Right cardiac atrium (tissue), 5 donors: Measurements from ENCODE around the gene PRKCE. TPM values are rescaled to one million over a fixed set of nuclear protein-coding genes. Genes with fewer than 3 reads are reported as not detected.

Source experiments
- ATAC-seq, 2 donors: fragments of 200-7000 bp; cut with Tn5 transposase; one replicate each; pipeline versions ENCODE4 v1.8.0 to v1.9.1; 2020; ENCODE audit warnings: moderate library complexity in 2 of 2, mild to moderate bottlenecking in 1 of 2
- DNase-seq, 3 donors: peaks; one replicate each; pipeline ENCODE4 v3.0.0-alpha.2; 2020
- H3K27ac ChIP-seq: one replicate; pipeline ENCODE4 v1.5.1; 2013; ENCODE audit warnings: mild to moderate bottlenecking, low read length, control low read depth, moderate library complexity
- H3K27me3 ChIP-seq: one replicate; pipeline ENCODE4 v1.6.1; 2013; ENCODE audit not compliant: control insufficient read depth, insufficient read depth
- H3K4me1 ChIP-seq: one replicate; pipeline ENCODE4 v1.6.1; 2013; ENCODE audit warnings: low read length; ENCODE audit not compliant: control insufficient read depth, insufficient read depth
- H3K4me3 ChIP-seq: one replicate; pipeline ENCODE4 v1.5.1; 2013; ENCODE audit warnings: low read length, control low read depth
- H3K9me3 ChIP-seq: one replicate; pipeline ENCODE4 v1.6.1; 2013; ENCODE audit warnings: low read length; ENCODE audit not compliant: control insufficient read depth
- WGBS: extraction: QIAGEN DNeasy Blood & Tissue Kit; methylation state at CpG from one replicate; pipeline ENCODE4 v1.1.7; 2013; 5-methylcytosine and 5-hydroxymethylcytosine counted together
- intact Hi-C, 4 donors: fragments of 100-400 bp; cut with DNase I; formaldehyde crosslinking; loops; one replicate each; pipeline versions ENCODE4 v1.11.0 to v1.14.0; 2022 to 2023
- polyA plus RNA-seq: library from polyadenylated mRNA; stranded (reverse); fragments of 200-250 nt; gene quantifications from one replicate; pipeline ENCODE4 v1.2.3, GENCODE V29; 2013
- total RNA-seq, 4 donors: library from RNA; stranded (reverse); fragmentation: NEBNext Ultra II Directional; extraction: Animal tissue kit (Norgen Biotek cat#: 25700); gene quantifications; one replicate each; pipeline ENCODE4 v1.2.1, GENCODE V29; 2021
- donor health status: healthy with polysubstance abuse.
- donor health status: DM: no; HTN: yes; CAD: no.
- donor health status: DM: no; HTN: no; CAD: no.
- donor health status: DM: no; HTN: yes; CAD: no; lungs with severe emphysema.
- donor health status: DM: yes; HTN: yes; CAD: no.

Gene PRKCE
- total and polyA plus RNA-seq, 5 donors: 5.5 to 19.7 (median 18.7) TPM

GRCh38 chr2:46230677-46231425 is 579.4 kb downstream of the PRKCE start:
- Histone ChIP-seq H3K27me3 (no peaks in the 10 kb centered on the region), H3K9me3 (no peaks in the 10 kb centered on the region), H3K27ac (peak overlapping the region; percentile 7), H3K4me1 (peaks cover 12% of the 10 kb centered on the region), H3K4me3 (no peak overlapping the region)
- WGBS: 71% methylated on average over 4 of the region's 4 CpGs
- ATAC-seq (peak; percentile 33 to 40), DNase-seq (peak in 1 of 3 donors; percentile 53)
- intact Hi-C loops: no loop called here

GRCh38 chr2:46231721-46232120 is 580.2 kb downstream of the PRKCE start:
- Histone ChIP-seq H3K27me3 (no peaks in the 10 kb centered on the region), H3K27ac (no peak overlapping the region), H3K9me3 (no peaks in the 10 kb centered on the region), H3K4me3 (no peak overlapping the region), H3K4me1 (peaks cover 12% of the 10 kb centered on the region)
- DNase-seq: no peak
- 98% methylated on average over 5 of the region's 5 CpGs for WGBS
- ATAC-seq: no peak
- intact Hi-C loops: no loop called here

- intact Hi-C loops: no loop called here
- peak; percentile 42 to 54 for ATAC-seq
Observed at GRCh38 chr2:46232860-46233259, 581.4 kb downstream of the PRKCE start.

GRCh38 chr2:46236006-46236875 is 584.8 kb downstream of the PRKCE start:
- DNase-seq: no peak
- intact Hi-C loops: no loop called here
- H3K4me3 ChIP-seq: no peak overlapping the region
- H3K27ac ChIP-seq: no peak overlapping the region
- WGBS: 86% methylated on average over 4 of the region's 4 CpGs
- H3K9me3 ChIP-seq: no peaks in the 10 kb centered on the region
- no peaks in the 10 kb centered on the region for H3K27me3 ChIP-seq
- ATAC-seq: no peak
- peaks cover 2% of the 10 kb centered on the region for H3K4me1 ChIP-seq

More at GRCh38 chr2:46232860-46233259, 581.4 kb downstream of the PRKCE start:
- no peak overlapping the region for H3K4me3 ChIP-seq
- no peaks in the 10 kb centered on the region for H3K9me3 ChIP-seq
- DNase-seq: peak; percentile 31 to 66 (median 59)
- no peak overlapping the region for H3K27ac ChIP-seq
- WGBS: 45% methylated on average over 7 of the region's 7 CpGs
- no peaks in the 10 kb centered on the region for H3K27me3 ChIP-seq
- peaks cover 12% of the 10 kb centered on the region for H3K4me1 ChIP-seq

- Histone ChIP-seq H3K27ac (no peak overlapping the region), H3K4me1 (no peaks in the 10 kb centered on the region), H3K4me3 (no peak overlapping the region), H3K9me3 (no peaks in the 10 kb centered on the region), H3K27me3 (no peaks in the 10 kb centered on the region)
- WGBS: 82% methylated on average over 8 of the region's 8 CpGs
- DNase-seq (no peak), ATAC-seq (no peak)
- intact Hi-C loops: no loop called here
Observed at GRCh38 chr2:46236876-46237859, 585.7 kb downstream of the PRKCE start.

Other genes with a start within 250 kb of the PRKCE start
- gene SRBD1, start 40.4 kb upstream of the PRKCE start, total RNA-seq: 10 to 100 TPM in 3 of 4 donors, 1 to 10 TPM in 1; 9.1 to 13.6 (median 13.1) TPM
- gene SRBD1, start 40.4 kb upstream of the PRKCE start, polyA plus RNA-seq: 4.2 TPM